Raji (cell line): Measurements from ENCODE around the gene GLYATL2.

Experiments
- POLR2A ChIP-seq: IDR thresholded peaks from 2 replicates; pipeline ENCODE4 v1.6.1; 2011; ENCODE audit warnings: low read depth, low read length, control low read depth; ENCODE audit not compliant: insufficient read depth

Gene GLYATL2

DNA sequence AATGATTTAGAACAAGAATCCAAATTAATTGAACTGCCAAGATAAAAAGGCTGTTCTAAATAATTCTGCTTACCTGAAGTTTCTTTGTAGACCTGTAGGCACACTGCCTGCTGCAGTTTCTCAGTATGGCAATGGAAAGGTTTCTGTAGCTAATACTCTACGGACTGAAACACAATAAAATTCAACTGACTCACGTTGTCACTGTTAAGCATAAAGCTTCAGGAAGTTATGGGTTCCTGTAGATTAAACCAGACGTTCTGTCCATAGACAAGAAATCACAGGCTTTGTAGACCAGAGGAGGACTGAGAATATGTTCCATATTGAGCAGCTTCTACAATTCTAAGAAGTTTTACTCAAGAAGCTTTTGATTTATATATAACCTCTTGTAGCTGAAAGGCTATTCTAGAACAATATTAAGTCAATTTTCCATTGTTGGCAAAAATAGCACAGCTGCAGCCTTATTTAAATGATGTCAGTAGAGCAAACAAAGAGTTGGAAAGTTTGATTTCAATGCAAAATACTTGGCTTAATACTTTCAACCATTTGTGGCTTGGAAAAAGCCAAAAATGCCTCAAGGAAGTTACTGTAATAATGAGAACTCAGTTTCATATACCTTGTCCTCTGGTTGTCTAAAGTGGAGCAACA lies at the start of gene GLYATL2:
Gene GLYATL2, minus strand, starts transcription at position 344 of the 645 bp plus-strand sequence. CDS start 5,092 bp downstream, outside the sequence.
- no peak for TF ChIP-seq POLR2A

GRCh38 chr11:58893899-58894298 lies 49.4 kb upstream of the GLYATL2 start:
- TF ChIP-seq POLR2A, result no peak

- no peak for TF ChIP-seq POLR2A
Measured at GRCh38 chr11:58888579-58888978, 44.1 kb upstream of the GLYATL2 start.

DNA sequence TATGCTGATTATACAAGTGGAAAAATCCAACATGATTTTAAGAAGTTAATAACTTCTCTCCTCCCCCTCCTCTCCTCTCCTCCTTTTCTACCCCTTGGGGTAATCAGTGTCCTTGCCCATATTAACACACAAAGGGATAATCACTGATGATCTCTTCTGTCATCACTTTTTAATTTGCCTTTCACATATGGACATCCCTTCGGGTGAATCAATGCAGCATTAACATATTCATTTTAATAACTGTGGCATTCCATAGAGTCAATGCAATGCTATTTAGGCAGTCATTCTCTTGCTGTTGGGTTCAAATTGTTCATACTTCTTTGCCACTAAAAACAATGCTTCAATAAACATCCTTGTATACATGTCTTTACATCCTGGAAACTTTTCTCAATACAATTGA lies 42.9 kb upstream of the GLYATL2 start:
- no peak for TF ChIP-seq POLR2A

DNA sequence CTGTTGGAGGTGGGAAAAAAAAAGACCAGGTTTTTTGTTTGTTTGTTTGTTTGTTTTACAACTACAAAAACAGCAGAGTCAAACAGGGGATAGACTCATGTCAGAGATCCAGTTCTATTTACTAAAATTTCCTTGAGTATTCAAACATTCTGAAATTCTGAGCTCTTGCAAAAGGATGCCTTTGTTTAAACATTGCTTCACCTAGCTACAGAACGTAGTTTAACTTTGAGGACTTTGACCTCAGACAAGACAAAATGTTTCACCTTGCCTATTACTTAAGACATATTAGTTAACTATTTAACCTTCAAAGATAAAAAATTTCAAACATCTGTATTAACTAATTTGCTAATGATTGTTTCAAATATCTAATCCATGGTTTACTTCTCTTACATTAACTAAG lies 36.1 kb upstream of the GLYATL2 start:
- no peak for TF ChIP-seq POLR2A

DNA sequence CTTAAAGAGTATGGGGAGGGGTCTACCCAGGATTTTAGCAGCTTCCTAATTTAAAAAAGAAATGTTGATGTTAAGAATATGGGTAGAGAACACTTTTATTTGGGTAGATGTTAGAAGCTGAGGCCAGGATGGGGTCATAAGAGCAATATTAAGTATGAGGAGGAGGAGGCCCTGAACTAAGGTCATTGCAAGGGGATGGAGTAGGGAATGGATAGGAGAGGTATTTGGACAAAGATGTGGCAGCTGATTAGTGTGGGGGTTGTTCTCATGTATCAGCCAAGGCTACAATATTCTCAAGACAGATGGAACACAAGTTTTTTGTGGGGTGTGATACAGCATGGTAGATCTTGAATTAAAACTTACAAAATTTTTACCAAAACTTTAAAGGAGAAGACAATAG lies 35.7 kb upstream of the GLYATL2 start:
- TF ChIP-seq POLR2A, result no peak

DNA sequence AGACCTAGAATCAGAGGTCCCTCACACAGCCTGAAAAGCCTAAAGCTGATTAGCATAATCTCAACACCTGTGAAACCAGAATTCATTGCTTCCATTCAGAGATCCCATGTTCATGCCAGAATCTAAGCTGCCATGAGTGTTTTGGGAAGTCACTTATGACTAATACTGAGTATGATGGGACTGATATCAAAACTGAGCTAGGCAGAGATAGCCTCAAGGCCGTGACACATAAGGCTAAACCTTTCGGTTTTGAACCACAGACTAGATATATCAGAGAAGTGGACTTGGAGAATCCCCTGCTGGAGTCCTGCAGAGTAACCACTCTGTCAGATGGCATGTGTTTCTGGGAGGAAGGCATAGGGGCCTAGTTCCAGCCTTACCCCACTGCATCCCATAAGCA lies 23.1 kb upstream of the GLYATL2 start:
- TF ChIP-seq POLR2A, result no peak

GRCh38 chr11:58866788-58867187 lies 22.3 kb upstream of the GLYATL2 start:
- TF ChIP-seq POLR2A, result no peak

- no peak for TF ChIP-seq POLR2A
Measured at GRCh38 chr11:58864335-58864734, 19.8 kb upstream of the GLYATL2 start.

- no peak for TF ChIP-seq POLR2A
Measured at GRCh38 chr11:58863697-58864096, 19.2 kb upstream of the GLYATL2 start.

DNA sequence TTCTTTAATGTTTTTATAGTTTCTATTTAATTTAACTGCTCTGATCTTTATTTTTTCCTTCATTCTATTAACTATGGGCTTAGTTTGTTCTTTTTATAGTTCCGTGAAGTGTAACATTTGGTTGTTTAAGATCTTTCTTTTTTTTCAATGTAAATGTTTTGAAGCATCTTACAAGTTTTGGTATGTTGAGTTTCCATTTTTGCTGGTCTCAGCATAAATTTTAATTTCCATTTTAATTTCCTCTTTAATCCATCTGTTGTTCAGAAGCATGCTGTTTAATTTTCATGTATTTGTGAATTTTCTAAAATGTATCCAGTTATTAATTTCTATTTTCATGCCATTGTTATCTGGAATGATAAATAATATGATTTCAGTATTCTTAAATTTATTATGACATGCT lies 17.0 kb upstream of the GLYATL2 start:
- TF ChIP-seq POLR2A, result no peak

DNA sequence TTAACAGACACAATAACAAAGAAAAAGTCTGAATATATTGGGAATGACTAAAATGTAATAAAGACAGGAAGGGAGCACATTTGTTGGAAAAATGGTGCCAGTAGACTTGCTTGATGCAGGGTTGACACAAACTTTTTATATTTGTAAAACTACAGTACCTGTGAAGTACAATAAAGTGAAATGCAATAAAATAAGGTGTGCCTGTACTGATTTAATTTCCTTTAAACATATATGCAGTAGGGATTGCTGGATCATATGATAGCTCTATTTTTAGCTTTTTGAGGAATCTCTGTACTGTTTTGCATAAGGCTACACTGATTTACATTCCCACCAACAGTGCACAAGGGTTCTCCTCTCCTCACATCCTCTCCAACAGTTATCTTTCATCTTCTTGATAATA lies 12.3 kb upstream of the GLYATL2 start:
- TF ChIP-seq POLR2A, result no peak

- no peak for TF ChIP-seq POLR2A
Measured at GRCh38 chr11:58845386-58845785, 882 bp upstream of the GLYATL2 start.

DNA sequence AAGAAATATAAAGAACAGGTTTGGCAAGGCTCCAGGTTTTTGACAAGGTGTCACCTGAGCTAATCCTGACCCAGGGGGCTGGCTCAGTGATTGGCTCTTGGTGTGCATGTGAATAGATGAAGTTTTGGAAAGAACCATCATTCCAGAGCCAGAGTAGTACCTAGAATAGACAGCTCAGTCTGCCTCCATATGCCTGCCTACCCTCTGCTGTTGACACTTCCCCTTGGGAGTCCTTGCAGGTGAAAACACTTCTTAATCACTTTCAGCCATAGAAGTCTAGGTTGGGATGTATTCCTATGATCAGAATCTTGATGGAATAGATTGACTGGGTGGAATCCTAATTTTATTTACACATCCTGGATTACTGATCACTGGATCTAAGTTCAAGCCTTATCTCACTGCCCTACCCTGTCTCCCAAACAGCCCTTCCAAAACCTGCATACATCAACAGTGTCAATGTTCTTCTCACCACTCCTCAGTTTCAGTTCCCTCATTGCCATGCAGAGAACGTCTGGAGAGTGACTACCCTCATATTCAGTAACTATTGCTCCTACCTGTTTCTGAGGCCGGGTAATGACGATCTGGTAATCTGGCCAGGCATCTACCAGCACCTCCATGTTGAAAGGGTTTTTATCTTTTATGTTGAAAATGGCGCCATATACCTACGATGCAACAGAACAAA lies 6.7 kb downstream of the GLYATL2 start:
- TF ChIP-seq POLR2A, result no peak

- TF ChIP-seq POLR2A, result no peak
Measured at GRCh38 chr11:58832056-58832645, 12.4 kb downstream of the GLYATL2 start.

DNA sequence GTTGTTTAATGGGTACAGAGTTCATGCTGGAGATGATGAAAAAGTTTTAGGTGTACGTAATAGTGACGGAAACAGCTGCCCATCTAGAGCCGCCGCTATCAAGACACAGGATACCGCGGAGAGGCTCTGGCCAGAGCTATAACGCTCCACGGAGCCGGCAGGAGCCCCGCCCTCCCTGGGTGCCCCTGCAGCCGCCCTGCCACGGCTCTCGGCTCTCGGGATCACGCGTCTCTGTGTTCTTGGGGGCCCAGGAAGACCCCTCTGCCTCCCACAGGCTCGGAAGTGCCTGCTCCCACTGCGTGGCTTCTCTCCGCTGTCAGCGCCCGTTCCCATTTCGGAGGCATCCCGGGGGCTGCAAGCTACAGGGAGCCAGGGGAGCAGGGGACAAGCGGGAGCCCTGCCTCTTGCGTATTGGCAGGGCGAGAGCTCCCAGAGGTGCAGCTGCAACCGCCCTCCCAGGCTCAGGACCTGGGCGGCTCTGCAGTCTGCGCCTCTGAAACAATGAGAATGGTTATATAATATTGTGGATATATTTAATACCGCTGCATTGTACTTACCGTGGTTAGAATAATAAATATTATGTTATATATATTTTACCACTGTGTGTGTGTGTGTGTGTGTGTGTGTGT lies 13.7 kb downstream of the GLYATL2 start:
- TF ChIP-seq POLR2A, result no peak
